B cell (primary cell): ENCODE results near the gene C6orf52. TPM values are rescaled to one million over a fixed set of nuclear protein-coding genes. Genes with fewer than 3 reads are reported as not detected.
A peak's percentile ranks its signal among the peaks of the same experiment; 100 is the strongest.

Experiments
- ATAC-seq: fragments of 200-7000 bp; cut with Tn5 transposase; one replicate; pipeline ENCODE4 v1.10.0; 2021; ENCODE audit warnings: low read depth, mild to moderate bottlenecking, moderate number of reproducible peaks, moderate library complexity
- CTCF ChIA-PET: fragments of 350-600 bp; sonication (Branson Sonifier 250); formaldehyde crosslinking; loops from one replicate; lab custom pipeline; 2021; ENCODE audit warnings: antibody characterized with exemption, inconsistent platforms; lab: Charles Lee
- POLR2A ChIA-PET: fragments of 350-600 bp; sonication (Branson Sonifier 250); formaldehyde crosslinking; loops from one replicate; lab custom pipeline; 2021; ENCODE audit warnings: antibody characterized with exemption; lab: Charles Lee
- DNase-seq: peaks from one replicate; pipeline ENCODE4 v3.0.0; 2013
- H2AFZ ChIP-seq: 2 replicates; pipeline ENCODE4 v1.6.1; 2012; ENCODE audit warnings: mild to moderate bottlenecking, low read depth, low read length; ENCODE audit not compliant: insufficient read depth, poor library complexity, severe bottlenecking
- H3K27ac ChIP-seq, 2 donors: 1 replicate in 1 of 2; 2 replicates in 1 of 2; pipeline ENCODE4 v1.5.1; 2012 to 2013; ENCODE audit warnings: low read length in 2 of 2, mild to moderate bottlenecking in 2 of 2, moderate library complexity in 1 of 2
- H3K27me3 ChIP-seq, 4 experiments: fragments of 200-600 bp in 1 of 4; sonication (generic) in 1 of 4; replicated peaks in 1 of 4; 1 replicate in 2 of 4; 2 replicates in 2 of 4; pipeline versions ENCODE4 v1.6.1 to v1.7.0; 2013 to 2016; ENCODE audit warnings: low read length in 3 of 4, mild to moderate bottlenecking in 2 of 4, mixed read lengths in 1 of 4, moderate library complexity in 1 of 4; ENCODE audit not compliant: insufficient read depth in 4 of 4, control insufficient read depth in 3 of 4; ENCODE audit errors: control extremely low read depth in 1 of 4
- H3K36me3 ChIP-seq, 2 experiments: replicated peaks in 1 of 2; 1 replicate in 1 of 2; 2 replicates in 1 of 2; pipeline versions ENCODE4 v1.6.1 to v1.7.1; 2013; ENCODE audit warnings: low read length in 1 of 2; ENCODE audit not compliant: insufficient read depth in 2 of 2, control insufficient read depth in 1 of 2; ENCODE audit errors: control extremely low read depth in 1 of 2, extremely low read depth in 1 of 2
- H3K4me1 ChIP-seq, 2 donors: fragments of 200-600 bp in 1 of 2; sonication (generic) in 1 of 2; 1 replicate in 1 of 2; 2 replicates in 1 of 2; pipeline versions ENCODE4 v1.5.1 to v1.6.1; 2013 to 2017; ENCODE audit warnings: low read length in 2 of 2; ENCODE audit not compliant: control insufficient read depth in 2 of 2, insufficient read depth in 2 of 2
- H3K4me2 ChIP-seq: replicated peaks from 2 replicates; pipeline ENCODE3; 2012; ENCODE audit warnings: mild to moderate bottlenecking, low read depth, low read length; ENCODE audit not compliant: poor library complexity, severe bottlenecking
- H3K4me3 ChIP-seq, 5 experiments: fragments of 200-600 bp in 1 of 5; sonication (generic) in 1 of 5; 1 replicate in 3 of 5; 2 replicates in 2 of 5; pipeline versions ENCODE4 v1.5.1 to v1.7.0; 2011 to 2016; ENCODE audit warnings: low read length in 4 of 5, mild to moderate bottlenecking in 4 of 5, low read depth in 2 of 5, control low read depth in 1 of 5, moderate library complexity in 1 of 5; ENCODE audit not compliant: insufficient read depth in 1 of 5; ENCODE audit errors: control extremely low read depth in 1 of 5, extremely low read depth in 1 of 5
- H3K79me2 ChIP-seq: fragments of 200-600 bp; sonication (generic); one replicate; pipeline ENCODE4 v1.6.0; 2016; ENCODE audit warnings: low read length; ENCODE audit not compliant: control insufficient read depth, insufficient read depth
- H3K9ac ChIP-seq: fragments of 200-600 bp; sonication (generic); 2 replicates; pipeline ENCODE4 v1.6.1; 2017; ENCODE audit warnings: mild to moderate bottlenecking, low read length, moderate library complexity
- H3K9me3 ChIP-seq, 3 donors: one replicate each; pipeline versions ENCODE4 v1.6.1 to v1.7.1; 2013; ENCODE audit warnings: low read length in 2 of 3; ENCODE audit not compliant: control insufficient read depth in 2 of 3, insufficient read depth in 1 of 3; ENCODE audit errors: control extremely low read depth in 1 of 3
- H4K20me1 ChIP-seq: 2 replicates; pipeline ENCODE4 v1.6.0; 2012; ENCODE audit warnings: mild to moderate bottlenecking, low read length; ENCODE audit not compliant: insufficient read depth, control insufficient read depth, poor library complexity, severe bottlenecking
- H3K27ac Mint-ChIP-seq: one replicate; pipeline ENCODE4 v1.8.0; 2021; ENCODE audit warnings: mixed read lengths
- H3K27me3 Mint-ChIP-seq: one replicate; pipeline ENCODE4 v1.8.0; 2021; ENCODE audit warnings: mixed read lengths
- H3K4me1 Mint-ChIP-seq: one replicate; pipeline ENCODE4 v1.8.0; 2021; ENCODE audit warnings: mixed read lengths
- H3K4me3 Mint-ChIP-seq: one replicate; pipeline ENCODE4 v1.8.0; 2021; ENCODE audit warnings: mixed read lengths
- H3K9me3 Mint-ChIP-seq: one replicate; pipeline ENCODE4 v1.8.0; 2022; ENCODE audit warnings: mixed read lengths; ENCODE audit not compliant: insufficient read depth
- CTCF ChIP-seq: fragments of 200-600 bp; IDR thresholded peaks from one replicate; pipeline ENCODE4 v1.8.0; 2022; ENCODE audit warnings: antibody characterized with exemption, mild to moderate bottlenecking
- EZH2 ChIP-seq: IDR thresholded peaks from 2 replicates; pipeline ENCODE4 v1.6.1; 2012; ENCODE audit warnings: borderline replicate concordance, low read depth, mild to moderate bottlenecking, moderate library complexity, low read length; ENCODE audit not compliant: insufficient read depth, poor library complexity, severe bottlenecking
- WGBS: methylation state at CpG from one replicate; pipeline ENCODE4 v1.1.5; 2013; ENCODE audit warnings: missing lambda C conversion rate; ENCODE audit not compliant: insufficient coverage; 5-methylcytosine and 5-hydroxymethylcytosine counted together
- intact Hi-C: fragments of 100-400 bp; cut with micrococcal nuclease; formaldehyde crosslinking; loops from one replicate; pipeline ENCODE4 v1.10.0; 2022
- polyA plus RNA-seq: library from polyadenylated mRNA; depleted of rRNA; stranded (reverse); fragments of >200 nt; gene quantifications from 2 replicates; pipeline ENCODE4 v1.2.3, GENCODE V29; 2012
- total RNA-seq, 2 donors: library from RNA; stranded (reverse); fragments of 120-200 nt in 1 of 2; gene quantifications; 1 replicate in 1 of 2; 2 replicates in 1 of 2; pipeline versions ENCODE4 v1.2.3 to v1.2.4, GENCODE V29; 2013 to 2022

Gene C6orf52
- total and polyA plus RNA-seq, 2 donors (not counting 1 experiment from before 2014, with no cell fraction given): 0.51 to 1.2 TPM

GRCh38 chr6:10730254-10730653 is 35.8 kb upstream of the C6orf52 start:
- no peak overlapping the region for H3K27ac Mint-ChIP-seq
- H3K27me3 Mint-ChIP-seq: no peaks in the 10 kb centered on the region
- CTCF ChIA-PET: no interaction called here
- no peak for TF ChIP-seq EZH2
- TF ChIP-seq CTCF: no peak
- peaks cover 2 to 21% of the 10 kb centered on the region in 2 experiments for H3K36me3 ChIP-seq
- H3K9me3 Mint-ChIP-seq: no peaks in the 10 kb centered on the region
- peak overlapping the region in 1 of 2 donors; percentile 6 for H3K27ac ChIP-seq
- no peaks in the 10 kb centered on the region for H4K20me1 ChIP-seq
- no peak overlapping the region for H3K4me3 Mint-ChIP-seq
- no peak overlapping the region for H3K4me3 ChIP-seq
- H2AFZ ChIP-seq: no peak overlapping the region
- H3K4me2 ChIP-seq: no peak overlapping the region
- H3K9me3 ChIP-seq: no peaks in the 10 kb centered on the region
- ATAC-seq (no peak), DNase-seq (no peak)
- WGBS: 67% methylated on average over 1 of the region's 3 CpGs
- H3K9ac ChIP-seq: no peak overlapping the region
- no peaks in the 10 kb centered on the region for H3K4me1 ChIP-seq
- peaks cover 9% of the 10 kb centered on the region for H3K4me1 Mint-ChIP-seq
- peaks cover 10% of the 10 kb centered on the region for H3K79me2 ChIP-seq
- H3K27me3 ChIP-seq: no peaks in the 10 kb centered on the region
- intact Hi-C loops: no loop called here
- POLR2A ChIA-PET: no interaction called here

GRCh38 chr6:10725716-10726115 is 31.3 kb upstream of the C6orf52 start:
- Histone ChIP-seq H4K20me1 (no peaks in the 10 kb centered on the region), H3K27ac (no peak overlapping the region), H3K27me3 (no peaks in the 10 kb centered on the region), H3K4me1 (peaks cover 16 to 22% of the 10 kb centered on the region in 2 donors), H3K9ac (no peak overlapping the region), H2AFZ (no peak overlapping the region), H3K9me3 (peaks cover 0 to 2% (median 0%) of the 10 kb centered on the region in 3 donors), H3K4me2 (no peak overlapping the region), H3K4me3 (no peak overlapping the region), H3K36me3 (peaks cover 2 to 21% of the 10 kb centered on the region in 2 experiments), H3K79me2 (peaks cover 26% of the 10 kb centered on the region)
- POLR2A ChIA-PET: no interaction called here
- DNase-seq (no peak), ATAC-seq (no peak)
- peaks cover 39% of the 10 kb centered on the region for H3K4me1 Mint-ChIP-seq
- TF ChIP-seq EZH2: no peak
- TF ChIP-seq CTCF: no peak
- no peaks in the 10 kb centered on the region for H3K9me3 Mint-ChIP-seq
- 98% methylated on average over 7 of the region's 9 CpGs for WGBS
- H3K4me3 Mint-ChIP-seq: no peak overlapping the region
- H3K27ac Mint-ChIP-seq: peak overlapping the region; percentile 46
- CTCF ChIA-PET: no interaction called here
- no peaks in the 10 kb centered on the region for H3K27me3 Mint-ChIP-seq
- intact Hi-C loops: no loop called here
